NOMO-1 treated with dmso at 0.1 percent for 144 hours (cell line): ENCODE data around the gene PCED1B.

Experiments
- DNase-seq: peaks from one replicate; lab custom pipeline; 2025; ENCODE audit not compliant: unreplicated experiment; lab: John Stamatoyannopoulos, UW

Gene PCED1B

DNA sequence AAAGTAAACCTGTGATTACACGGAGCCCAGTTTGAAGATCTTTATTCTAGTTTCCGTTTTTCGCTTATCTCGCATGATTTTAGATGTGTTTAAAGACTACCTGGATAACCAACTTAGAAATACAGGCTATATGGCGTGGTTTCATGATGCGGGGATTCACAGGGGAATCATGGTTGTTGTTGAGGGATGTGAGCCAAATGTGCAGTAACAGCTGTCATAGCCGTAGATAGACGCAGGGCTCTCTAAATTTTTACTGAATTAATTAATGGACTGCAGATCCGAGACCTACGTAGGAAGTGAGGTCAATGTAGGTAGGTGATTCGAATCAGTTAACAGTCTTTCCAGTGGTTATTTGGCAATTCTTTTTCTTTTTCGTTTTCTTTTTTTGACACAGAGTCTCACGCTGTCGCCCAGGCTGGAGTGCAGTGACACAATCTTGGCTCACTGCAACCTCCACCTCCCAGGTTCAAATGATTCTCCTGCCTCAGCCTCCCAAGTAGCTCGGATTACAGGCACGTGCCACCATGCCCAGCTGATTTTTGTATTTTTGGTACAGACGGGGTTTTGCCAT is 145.2 kb downstream of the PCED1B start:
- no peak for DNase-seq

DNA sequence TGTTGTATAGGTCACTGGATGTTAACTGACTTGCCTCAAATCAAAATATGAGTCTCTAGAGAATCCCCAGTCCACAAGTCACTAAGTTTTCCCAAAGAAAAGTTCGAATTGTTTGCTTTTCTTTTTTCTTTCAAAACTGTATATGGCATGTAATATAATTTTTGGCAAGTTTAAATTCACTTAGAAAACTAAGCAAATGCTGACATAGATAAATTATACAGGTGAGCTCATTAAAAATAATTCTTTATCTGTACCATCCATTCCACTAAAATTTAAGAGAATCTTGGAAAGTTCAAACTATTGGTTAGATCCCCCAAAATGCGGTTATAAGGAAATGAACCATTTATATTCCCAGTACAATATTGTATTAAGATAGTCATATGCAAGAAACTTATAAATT is 145.9 kb downstream of the PCED1B start:
- DNase-seq: no peak

DNA sequence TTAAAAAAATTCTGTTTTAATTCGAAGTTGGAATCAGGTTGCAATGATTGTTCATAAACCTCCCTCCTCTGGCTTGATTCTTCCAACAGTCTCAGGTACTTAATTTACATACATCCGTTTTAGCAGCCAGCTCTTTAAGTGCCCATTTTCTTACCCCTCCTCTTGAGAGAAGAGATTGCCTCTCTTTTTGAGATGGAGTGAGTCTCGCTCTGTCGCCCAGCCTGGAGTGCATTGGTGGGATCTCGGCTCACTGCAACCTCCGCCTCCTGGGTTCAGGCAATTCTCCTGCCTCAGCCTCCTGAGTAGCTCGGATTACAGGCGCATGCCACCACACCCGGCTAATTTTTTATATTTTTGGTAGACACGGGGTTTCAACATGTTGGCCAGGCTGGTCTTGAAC is 146.8 kb downstream of the PCED1B start:
- DNase-seq: no peak

DNA sequence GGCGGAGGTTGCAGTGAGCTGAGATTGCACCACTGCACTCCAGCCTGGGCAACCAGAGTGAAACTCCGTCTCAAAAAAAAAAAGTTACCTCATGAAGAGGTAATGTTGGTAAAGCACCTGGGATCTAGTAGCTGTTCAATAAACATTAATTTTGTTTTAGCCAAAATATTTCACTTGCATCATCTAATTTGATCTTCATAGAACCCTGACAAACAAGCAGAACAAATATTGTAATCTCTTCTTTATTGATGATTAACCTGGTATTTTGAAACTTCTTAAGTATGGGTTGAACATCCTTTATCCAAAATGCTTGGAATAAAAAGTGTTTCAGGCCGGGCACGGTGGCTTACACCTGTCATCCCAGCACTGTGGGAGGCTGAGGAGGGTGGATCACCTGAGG is 149.4 kb downstream of the PCED1B start:
- no peak for DNase-seq

DNA sequence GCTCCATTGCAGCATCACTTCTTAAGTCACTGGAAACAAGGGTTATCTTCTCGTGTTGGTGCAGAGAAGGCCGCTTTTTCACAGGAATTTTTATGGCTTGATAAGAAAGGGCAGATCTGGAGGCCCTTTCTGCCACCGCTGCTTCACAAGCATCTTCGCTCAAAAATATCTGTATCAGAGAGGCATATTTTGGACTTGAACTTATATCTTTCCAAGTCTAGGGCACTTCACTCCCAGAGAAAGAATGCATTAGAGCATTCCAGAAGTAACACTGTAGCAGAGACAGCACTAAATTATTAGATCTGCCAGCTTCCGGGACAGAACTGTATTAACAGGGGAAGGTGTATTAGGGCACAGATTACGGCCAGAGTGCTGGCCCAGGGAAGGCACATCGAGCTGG is 152.0 kb downstream of the PCED1B start:
- no peak for DNase-seq

DNA sequence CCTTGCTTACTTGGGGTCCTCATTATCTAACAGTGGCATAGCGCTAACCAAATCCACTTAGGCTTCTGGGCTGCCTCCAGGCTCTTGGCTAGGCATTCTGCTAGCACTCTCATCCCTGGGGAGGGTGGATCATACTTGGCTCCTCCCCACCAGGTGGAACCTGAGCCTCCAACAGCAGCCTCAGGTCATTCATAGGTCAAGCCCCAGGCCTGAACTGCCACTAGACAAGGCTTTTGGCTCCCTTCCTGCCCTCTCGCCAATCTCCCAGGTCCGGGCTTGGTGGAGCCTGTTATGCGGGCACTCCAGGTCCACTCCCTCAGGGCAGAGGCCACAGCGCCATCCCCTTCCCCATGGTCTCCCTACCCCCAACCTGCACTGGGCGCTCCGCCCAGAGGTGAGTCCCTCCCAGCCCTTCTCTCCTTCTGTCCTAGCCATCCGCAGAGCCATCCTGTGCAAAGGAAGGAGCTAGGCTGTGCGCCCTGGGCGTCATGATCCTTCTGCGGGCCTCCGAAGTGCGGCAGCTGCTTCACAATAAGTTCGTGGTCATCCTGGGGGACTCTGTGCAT is 155.2 kb downstream of the PCED1B start:
- DNase-seq: no peak

DNA sequence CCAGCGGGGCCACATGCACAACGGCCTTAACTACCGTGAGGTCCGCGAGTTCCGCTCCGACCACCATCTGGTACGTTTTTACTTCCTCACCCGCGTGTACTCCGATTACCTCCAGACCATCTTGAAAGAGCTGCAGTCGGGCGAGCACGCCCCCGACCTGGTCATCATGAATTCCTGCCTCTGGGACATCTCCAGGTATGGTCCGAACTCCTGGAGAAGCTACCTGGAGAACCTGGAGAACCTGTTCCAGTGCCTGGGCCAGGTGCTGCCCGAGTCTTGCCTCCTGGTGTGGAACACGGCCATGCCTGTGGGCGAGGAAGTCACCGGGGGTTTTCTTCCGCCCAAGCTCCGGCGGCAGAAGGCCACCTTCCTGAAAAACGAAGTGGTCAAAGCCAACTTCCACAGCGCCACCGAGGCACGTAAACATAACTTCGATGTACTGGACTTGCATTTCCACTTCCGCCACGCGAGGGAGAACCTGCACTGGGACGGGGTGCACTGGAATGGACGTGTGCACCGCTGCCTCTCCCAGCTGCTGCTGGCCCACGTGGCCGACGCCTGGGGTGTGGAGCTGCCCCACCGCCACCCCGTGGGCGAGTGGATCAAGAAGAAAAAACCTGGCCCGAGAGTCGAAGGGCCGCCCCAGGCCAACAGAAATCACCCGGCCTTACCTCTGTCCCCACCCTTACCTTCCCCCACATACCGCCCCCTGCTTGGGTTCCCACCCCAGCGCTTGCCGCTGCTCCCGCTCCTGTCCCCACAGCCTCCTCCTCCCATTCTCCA is 156.0 kb downstream of the PCED1B start:
- no peak for DNase-seq

DNA sequence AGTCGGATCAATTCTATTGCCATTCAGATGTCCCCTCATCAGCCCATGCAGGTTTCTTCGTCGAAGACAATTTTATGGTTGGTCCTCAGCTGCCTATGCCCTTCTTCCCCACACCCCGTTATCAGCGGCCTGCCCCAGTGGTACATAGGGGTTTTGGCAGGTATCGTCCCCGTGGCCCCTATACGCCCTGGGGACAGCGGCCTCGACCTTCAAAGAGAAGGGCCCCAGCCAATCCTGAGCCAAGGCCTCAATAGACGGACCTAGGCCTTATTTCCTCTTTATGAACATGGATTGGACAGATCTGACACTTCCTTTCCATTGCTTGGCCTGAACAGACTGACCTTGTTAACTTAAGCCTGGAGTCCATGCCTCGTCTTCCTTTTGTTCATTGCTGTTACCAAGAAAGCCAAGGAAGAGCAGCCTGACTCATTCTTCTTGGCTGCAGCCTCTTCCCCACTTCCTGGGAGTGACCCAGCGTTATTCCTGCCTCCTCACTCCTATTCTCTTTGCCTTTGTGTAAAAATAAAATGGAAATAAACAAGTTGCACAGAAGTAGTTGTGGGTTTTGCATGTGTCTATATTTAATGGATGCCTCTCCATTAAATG is 156.8 kb downstream of the PCED1B start:
- no peak for DNase-seq

DNA sequence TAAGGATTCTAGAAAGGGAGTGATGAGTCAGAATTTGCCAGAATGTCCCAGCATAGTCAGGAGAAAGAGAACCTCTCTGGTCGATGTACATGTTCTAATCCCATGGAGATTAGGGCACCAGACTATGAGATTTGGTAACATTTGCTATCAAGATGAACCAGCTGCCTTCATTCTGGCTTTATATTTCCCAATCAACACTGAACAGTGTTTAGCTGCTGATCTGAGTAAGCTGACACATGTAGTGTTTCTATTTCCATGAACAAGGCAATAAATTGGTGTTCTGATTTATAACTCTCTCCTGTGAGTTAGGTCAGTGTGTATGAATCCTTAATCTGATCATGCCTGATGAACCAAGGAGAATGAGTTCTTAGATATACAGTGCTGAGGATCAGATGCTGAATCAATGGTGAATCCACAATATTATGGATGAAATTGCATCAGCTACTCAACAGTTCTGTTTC is 158.4 kb downstream of the PCED1B start:
- no peak for DNase-seq

DNA sequence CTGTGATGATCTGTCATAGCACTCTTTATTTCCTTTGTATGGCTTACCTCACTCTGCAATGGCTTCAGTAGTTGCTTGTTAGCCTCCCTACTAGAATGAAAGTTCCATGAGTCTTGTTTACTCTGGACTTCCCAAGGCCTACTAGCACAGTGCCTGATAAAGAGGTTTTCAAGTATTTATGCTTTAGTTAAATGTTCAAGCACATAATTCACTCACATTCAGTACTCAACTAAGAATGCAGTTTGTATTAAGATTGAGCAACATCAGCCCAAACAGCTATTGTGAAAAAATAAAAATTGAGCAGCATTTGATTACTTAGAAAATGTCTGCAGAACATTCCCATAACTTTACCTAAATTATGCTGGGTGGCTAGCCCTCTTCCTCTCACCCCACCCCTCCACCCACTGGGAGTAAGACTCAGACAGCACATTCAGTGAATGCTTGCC is 159.3 kb downstream of the PCED1B start:
- no peak for DNase-seq

DNA sequence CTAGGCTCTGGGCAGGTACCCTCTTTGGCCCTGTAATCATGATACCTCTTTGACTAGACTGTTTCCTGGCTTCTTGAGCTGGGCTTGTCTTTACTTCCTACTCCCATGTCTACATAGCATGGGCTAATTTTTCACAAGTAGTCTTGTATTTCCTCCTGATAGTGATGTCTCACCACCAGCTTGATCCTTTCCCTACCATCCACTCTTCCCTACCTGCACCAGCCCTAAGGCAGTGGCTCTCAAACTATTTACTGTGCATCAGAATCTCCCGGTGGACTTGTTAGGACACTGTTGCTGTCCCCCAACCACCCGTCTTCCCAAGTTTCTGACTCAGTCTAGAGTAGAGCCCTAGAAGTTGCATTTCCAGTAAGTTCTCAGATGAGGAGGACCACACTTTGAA is 163.0 kb downstream of the PCED1B start:
- no peak for DNase-seq

DNA sequence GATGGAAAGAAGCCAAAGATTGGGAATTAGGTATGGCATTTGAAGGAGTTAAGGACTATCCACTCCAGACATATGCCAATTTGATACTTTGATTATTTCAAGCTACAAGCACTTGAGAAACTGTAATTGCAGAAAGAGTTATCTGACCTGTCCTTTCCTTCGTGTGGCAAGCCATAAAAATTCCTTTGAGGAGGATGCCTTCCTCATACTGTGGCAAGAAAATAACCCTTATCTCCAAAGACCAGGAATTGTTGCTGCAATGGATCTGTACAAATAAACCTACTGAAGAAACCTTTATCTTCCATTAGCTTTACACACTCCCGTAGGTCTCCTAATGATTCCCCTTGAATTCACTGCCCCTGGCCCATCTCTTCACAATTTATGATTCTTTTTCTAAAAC is 165.4 kb downstream of the PCED1B start:
- DNase-seq: no peak

DNA sequence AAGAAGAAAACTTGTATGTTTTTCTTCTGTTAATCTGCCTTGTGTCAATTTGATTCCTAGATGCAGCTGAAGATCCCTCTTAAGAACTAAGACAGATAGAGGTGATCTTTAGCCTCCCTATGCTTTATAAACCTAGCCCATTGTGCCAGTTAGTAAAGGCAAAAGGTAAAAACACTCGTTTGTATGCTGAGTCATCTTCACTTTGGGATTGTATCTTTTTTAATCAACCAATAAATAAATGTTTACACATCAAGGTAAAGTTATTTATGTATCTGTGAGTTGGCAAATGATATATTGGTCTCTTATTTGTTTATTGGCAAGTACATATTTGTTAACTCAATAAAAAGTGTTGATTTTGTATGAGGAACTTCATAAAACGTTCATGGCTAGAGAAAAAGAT is 166.2 kb downstream of the PCED1B start:
- DNase-seq: no peak

DNA sequence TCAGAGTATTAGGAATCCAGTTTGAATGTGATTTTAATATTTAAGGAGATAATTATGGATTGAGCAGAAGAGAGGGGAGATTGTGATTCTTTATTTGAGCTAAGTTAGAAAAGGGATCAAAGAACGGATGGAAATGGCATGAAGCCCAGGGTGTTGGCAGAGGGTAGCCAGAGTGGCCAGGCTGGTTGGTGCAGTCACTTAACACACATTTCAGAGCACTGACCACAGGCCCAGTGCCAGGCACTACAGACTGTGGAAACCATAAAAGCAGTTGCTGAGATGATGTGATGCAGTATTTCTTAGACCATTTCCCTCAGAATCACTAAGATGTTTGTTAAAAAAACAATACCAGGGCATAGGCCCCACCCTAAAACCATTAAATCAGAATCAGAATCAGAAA is 168.0 kb downstream of the PCED1B start:
- DNase-seq: no peak

DNA sequence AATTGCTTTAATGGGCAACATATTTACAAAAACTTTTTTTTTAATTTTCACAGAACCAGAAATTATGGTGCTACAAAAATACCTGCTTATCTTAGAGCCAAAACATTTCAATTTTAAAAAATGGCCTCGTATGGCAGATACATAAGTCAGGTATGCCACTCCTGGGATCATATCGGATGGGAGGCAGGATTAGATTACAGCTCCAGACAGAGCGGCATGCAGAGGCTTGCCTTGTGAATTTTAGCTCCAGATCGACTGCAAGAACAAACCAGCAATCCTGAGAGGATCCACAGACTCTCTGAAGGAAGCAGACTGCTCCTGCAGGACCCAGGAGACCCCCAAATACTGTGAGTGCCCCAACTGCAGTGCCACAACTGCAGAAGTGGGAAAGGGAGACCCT is 169.7 kb downstream of the PCED1B start:
- DNase-seq: no peak

DNA sequence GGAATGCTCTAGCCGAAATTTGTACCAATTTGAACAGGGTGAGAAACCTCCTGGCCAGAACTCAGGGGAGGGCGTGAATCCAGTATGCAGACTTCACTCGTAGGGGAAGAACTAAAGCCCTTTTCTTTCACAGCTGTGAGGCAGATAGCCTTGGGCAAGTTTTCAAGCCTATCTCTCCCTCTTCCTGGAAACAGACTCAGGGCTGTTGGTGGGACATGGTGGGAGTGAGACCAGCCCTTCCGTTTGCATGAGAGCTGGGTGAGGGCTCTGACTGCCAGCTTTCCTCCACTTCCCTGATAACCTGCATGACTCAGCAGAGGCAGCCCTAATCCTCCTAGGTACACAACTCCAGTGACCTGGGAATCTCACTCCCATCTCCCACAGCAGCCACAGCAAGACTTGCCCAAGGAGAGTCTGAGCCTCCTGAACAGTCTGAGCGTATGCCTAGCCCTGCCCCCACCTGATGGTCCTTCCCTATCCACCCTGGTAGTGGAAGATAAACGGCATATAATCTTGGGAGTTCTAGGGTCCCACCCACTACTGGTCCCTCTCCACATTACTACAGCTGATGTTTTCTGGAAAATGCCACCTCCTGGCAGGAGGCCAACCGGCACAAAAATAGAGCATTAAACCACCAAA is 170.4 kb downstream of the PCED1B start:
- no peak for DNase-seq

DNA sequence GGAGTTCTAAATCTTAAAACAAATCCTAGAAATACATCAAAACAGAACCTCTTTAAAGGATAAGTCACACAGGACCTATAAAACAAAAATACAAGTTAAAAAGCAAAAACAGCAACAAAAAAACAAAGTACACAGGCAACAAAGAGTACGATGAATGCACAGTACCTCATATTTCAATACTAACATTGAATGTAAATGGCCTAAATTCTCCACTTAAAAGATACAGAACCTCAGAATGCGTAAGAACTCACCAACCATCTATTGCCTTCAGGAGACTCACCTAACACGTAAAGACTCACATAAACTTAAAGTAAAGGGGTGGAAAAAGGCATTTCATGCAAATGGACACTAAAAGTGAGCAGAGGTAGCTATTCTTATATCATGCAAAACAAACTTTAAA is 172.5 kb downstream of the PCED1B start:
- DNase-seq: no peak

DNA sequence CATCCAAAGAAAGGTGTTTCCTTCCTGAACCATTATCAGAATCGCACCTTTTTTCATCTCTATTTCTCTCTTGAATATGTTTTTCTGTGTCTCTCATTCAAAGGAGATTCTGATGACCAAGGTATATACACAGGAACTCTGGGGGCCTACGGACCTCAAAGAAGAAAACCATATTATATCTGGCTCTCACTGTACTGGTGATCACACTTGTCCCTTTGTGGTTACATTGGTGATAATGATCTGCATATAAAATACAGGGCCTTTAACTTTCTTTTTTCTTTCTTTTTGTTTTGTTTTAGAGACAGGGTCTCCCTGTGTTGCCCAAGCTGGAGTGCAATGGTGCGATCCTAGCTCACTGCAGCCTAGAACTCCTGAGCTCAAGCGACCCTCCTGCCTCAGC is 185.5 kb downstream of the PCED1B start:
- no peak for DNase-seq

DNA sequence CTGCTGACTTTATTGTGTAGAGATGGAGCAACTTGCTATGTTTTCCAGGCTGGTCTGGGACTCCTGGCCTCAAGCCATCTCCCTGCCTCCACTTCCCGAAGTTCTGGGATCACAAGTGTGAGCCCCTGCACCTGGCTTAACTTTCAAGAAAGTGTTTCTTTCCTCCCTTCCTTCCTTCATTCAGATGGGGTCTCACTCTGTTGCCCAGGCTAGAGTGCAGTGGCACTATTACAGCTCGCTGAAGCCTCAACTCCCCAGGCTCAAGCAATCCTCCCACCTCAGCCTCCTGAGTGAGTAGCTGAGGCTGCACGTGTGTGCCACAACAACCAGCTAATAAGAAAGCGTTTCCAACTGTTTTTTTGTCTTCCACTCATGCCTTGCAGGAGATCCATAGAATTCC is 186.0 kb downstream of the PCED1B start:
- no peak for DNase-seq

DNA sequence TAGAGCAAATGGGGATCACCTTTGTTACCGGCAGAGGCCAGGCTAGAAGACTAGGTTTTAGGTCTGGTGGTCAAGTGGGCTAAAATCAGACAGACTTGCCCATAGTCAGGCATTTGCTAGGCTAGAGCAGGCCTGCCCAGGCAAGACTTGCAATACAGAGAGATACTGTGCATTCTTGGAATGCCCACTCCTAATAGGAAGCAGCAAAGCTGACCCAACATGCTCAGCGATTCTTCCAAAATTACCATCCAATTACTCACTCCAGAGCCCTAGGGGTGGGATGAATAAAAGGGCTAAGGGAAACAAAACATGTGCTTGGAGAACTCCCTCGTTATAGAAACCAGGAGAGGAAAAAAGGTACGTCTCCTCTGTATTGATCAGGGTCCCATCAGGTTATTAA is 188.2 kb downstream of the PCED1B start:
- DNase-seq: no peak
